MCF 10A (cell line): ENCODE results near the gene MDP1. TPM values are rescaled to one million over a fixed set of nuclear protein-coding genes. Genes with fewer than 3 reads are reported as not detected.

Source experiments
- BruUV-seq: library from RNA; stranded (reverse); fragments of 400-500 nt; replicated peaks from 2 replicates; lab custom pipeline; 2021; lab: Mats Ljungman, UMichigan
- CTCF ChIA-PET: fragments of 300-600 bp; sonication (Branson Sonifier 250); formaldehyde crosslinking; extraction: SDS; loops from one replicate; lab custom pipeline; 2021; ENCODE audit warnings: antibody characterized with exemption, inconsistent platforms; lab: Yijun Ruan, JAX
- POLR2A ChIA-PET: fragments of 300-600, 350-650 bp; sonication (Branson Sonifier 250); formaldehyde crosslinking; extraction: SDS; loops from one replicate; lab custom pipeline; 2020; ENCODE audit warnings: antibody characterized with exemption, inconsistent platforms; lab: Yijun Ruan, JAX
- DNase-seq: peaks from one replicate; pipeline ENCODE4 v3.0.0-alpha.2; 2018; ENCODE audit not compliant: unreplicated experiment
- H3K27ac Mint-ChIP-seq: one replicate; pipeline ENCODE4 v1.8.0; 2022; ENCODE audit warnings: mild to moderate bottlenecking, low read depth, mixed read lengths; ENCODE audit not compliant: unreplicated experiment
- H3K27me3 Mint-ChIP-seq: one replicate; pipeline ENCODE4 v1.8.0; 2022; ENCODE audit warnings: mixed read lengths; ENCODE audit not compliant: insufficient read depth, unreplicated experiment
- H3K36me3 Mint-ChIP-seq: one replicate; pipeline ENCODE4 v1.8.0; 2022; ENCODE audit warnings: mild to moderate bottlenecking, moderate library complexity, mixed read lengths; ENCODE audit not compliant: insufficient read depth, unreplicated experiment
- H3K4me1 Mint-ChIP-seq: one replicate; pipeline ENCODE4 v1.8.0; 2022; ENCODE audit warnings: mixed read lengths; ENCODE audit not compliant: insufficient read depth, unreplicated experiment
- H3K4me3 Mint-ChIP-seq: one replicate; pipeline ENCODE4 v1.8.0; 2022; ENCODE audit warnings: mild to moderate bottlenecking, moderate library complexity, mixed read lengths; ENCODE audit not compliant: unreplicated experiment
- H3K9me3 Mint-ChIP-seq: one replicate; pipeline ENCODE4 v1.8.0; 2022; ENCODE audit warnings: mixed read lengths; ENCODE audit not compliant: unreplicated experiment
- intact Hi-C: fragments of 100-400 bp; cut with micrococcal nuclease; formaldehyde crosslinking; loops from 2 replicates; pipeline ENCODE4 v1.14.1; 2022
- total RNA-seq: library from RNA; stranded (reverse); gene quantifications from 2 replicates; pipeline ENCODE4 v1.2.3, GENCODE V29; 2022
- TF ChIP-seq, protein P1 (sequence below): fragments of 200-600 bp; IDR thresholded peaks from one replicate; pipeline ENCODE4 v1.8.0; 2022; ENCODE audit warnings: antibody characterized with exemption, mild to moderate bottlenecking; ENCODE audit not compliant: unreplicated experiment

The MDP1 gene
- total RNA-seq, 1 experiment from 2014 or later, result 20.2 TPM

- CTCF ChIA-PET, result interaction anchor here (0.9 to 1.6 kb wide), 3 partner anchors 28 to 74 kb away, joined by 3 to 4 read pairs (median 3); partner anchors contain the start of gene PSME1
- POLR2A ChIA-PET, result interaction anchor here (0.8 kb wide), 1 partner anchor 9 kb away, joined by 3 read pairs; no protein-coding TSS in a partner anchor
- H3K9me3 Mint-ChIP-seq, result no peaks in the 10 kb centered on the region
- DNase-seq, result no peak
- H3K4me1 Mint-ChIP-seq, result peaks cover 19% of the 10 kb centered on the region
- H3K27me3 Mint-ChIP-seq, result no peaks in the 10 kb centered on the region
- BruUV-seq, result no TSS peak
- TF ChIP-seq, protein P1, sequence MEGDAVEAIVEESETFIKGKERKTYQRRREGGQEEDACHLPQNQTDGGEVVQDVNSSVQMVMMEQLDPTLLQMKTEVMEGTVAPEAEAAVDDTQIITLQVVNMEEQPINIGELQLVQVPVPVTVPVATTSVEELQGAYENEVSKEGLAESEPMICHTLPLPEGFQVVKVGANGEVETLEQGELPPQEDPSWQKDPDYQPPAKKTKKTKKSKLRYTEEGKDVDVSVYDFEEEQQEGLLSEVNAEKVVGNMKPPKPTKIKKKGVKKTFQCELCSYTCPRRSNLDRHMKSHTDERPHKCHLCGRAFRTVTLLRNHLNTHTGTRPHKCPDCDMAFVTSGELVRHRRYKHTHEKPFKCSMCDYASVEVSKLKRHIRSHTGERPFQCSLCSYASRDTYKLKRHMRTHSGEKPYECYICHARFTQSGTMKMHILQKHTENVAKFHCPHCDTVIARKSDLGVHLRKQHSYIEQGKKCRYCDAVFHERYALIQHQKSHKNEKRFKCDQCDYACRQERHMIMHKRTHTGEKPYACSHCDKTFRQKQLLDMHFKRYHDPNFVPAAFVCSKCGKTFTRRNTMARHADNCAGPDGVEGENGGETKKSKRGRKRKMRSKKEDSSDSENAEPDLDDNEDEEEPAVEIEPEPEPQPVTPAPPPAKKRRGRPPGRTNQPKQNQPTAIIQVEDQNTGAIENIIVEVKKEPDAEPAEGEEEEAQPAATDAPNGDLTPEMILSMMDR, result no peak
- H3K27ac Mint-ChIP-seq, result no peak overlapping the region
- peaks cover 53% of the 10 kb centered on the region for H3K36me3 Mint-ChIP-seq
- no peak overlapping the region for H3K4me3 Mint-ChIP-seq
- intact Hi-C loops, result loop anchor here (5.0 kb wide), 1 partner anchor 72 kb away; the partner anchor contains the start of gene PCK2
Measured at GRCh38 chr14:24164518-24164991, 51.3 kb downstream of the MDP1 start.

Other genes with a start within 250 kb of the MDP1 start
- gene DHRS4L2, start 227.1 kb downstream of the MDP1 start, total RNA-seq, result 18.1 and 20.8 TPM in 2 replicates
- 0.20 TPM in 1 of 2 replicates, not detected in the other for gene CARMIL3, start 164.1 kb downstream of the MDP1 start, total RNA-seq
- gene CPNE6, start 144.5 kb downstream of the MDP1 start, total RNA-seq, result not detected in 2 replicates
- 64.7 and 112 TPM in 2 replicates for gene PCK2, start 121.8 kb downstream of the MDP1 start, total RNA-seq
- 38.6 and 48.8 TPM in 2 replicates for gene DCAF11, start 101.3 kb downstream of the MDP1 start, total RNA-seq
- gene NRL, start 101.1 kb downstream of the MDP1 start, total RNA-seq, result 1.3 and 2.1 TPM in 2 replicates
- 0.47 TPM in 1 of 2 replicates, not detected in the other for gene FITM1, start 85.4 kb downstream of the MDP1 start, total RNA-seq
- 126 and 135 TPM in 2 replicates for gene PSME1, start 79.9 kb downstream of the MDP1 start, total RNA-seq
- gene EMC9, start 74.5 kb downstream of the MDP1 start, total RNA-seq, result 49.2 and 49.9 TPM in 2 replicates
- 134 and 135 TPM in 2 replicates for gene PSME2, start 69.5 kb downstream of the MDP1 start, total RNA-seq
- 62.2 and 67.4 TPM in 2 replicates for gene RNF31, start 68.6 kb downstream of the MDP1 start, total RNA-seq
- gene IRF9, start 54.8 kb downstream of the MDP1 start, total RNA-seq, result 13.6 and 23.8 TPM in 2 replicates
- gene REC8, start 44.0 kb downstream of the MDP1 start, total RNA-seq, result 6.1 and 12.1 TPM in 2 replicates
- 57.2 and 100 TPM in 2 replicates for gene IPO4, start 27.2 kb downstream of the MDP1 start, total RNA-seq
- 67.8 and 103 TPM in 2 replicates for gene TM9SF1, start 20.6 kb downstream of the MDP1 start, total RNA-seq
- gene TSSK4, start 10.4 kb downstream of the MDP1 start, total RNA-seq, result 0.68 and 1.2 TPM in 2 replicates
- 88.6 and 99.0 TPM in 2 replicates for gene CHMP4A, start 2.6 kb downstream of the MDP1 start, total RNA-seq
- 233 and 243 TPM in 2 replicates for gene NEDD8, start 16.3 kb upstream of the MDP1 start, total RNA-seq
- 77.3 and 79.9 TPM in 2 replicates for gene GMPR2, start 16.9 kb upstream of the MDP1 start, total RNA-seq
- 47.3 and 47.6 TPM in 2 replicates for gene TINF2, start 26.6 kb upstream of the MDP1 start, total RNA-seq
- 16.9 and 26.2 TPM in 2 replicates for gene TGM1, start 47.1 kb upstream of the MDP1 start, total RNA-seq
- gene RABGGTA, start 55.5 kb upstream of the MDP1 start, total RNA-seq, result 51.7 and 75.0 TPM in 2 replicates
- 29.2 and 29.7 TPM in 2 replicates for gene DHRS1, start 83.7 kb upstream of the MDP1 start, total RNA-seq
- gene NOP9, start 83.8 kb upstream of the MDP1 start, total RNA-seq, result 29.8 and 31.9 TPM in 2 replicates
- gene CIDEB, start 91.9 kb upstream of the MDP1 start, total RNA-seq, result 0.52 and 1.3 TPM in 2 replicates
- gene LTB4R2, start 94.1 kb upstream of the MDP1 start, total RNA-seq, result 21.7 and 23.8 TPM in 2 replicates
- gene LTB4R, start 95.4 kb upstream of the MDP1 start, total RNA-seq, result 15.8 and 19.9 TPM in 2 replicates
- gene ADCY4, start 119.0 kb upstream of the MDP1 start, total RNA-seq, result not detected in 2 replicates
- gene RIPK3, start 123.9 kb upstream of the MDP1 start, total RNA-seq, result not detected in 2 replicates
- gene NFATC4, start 152.1 kb upstream of the MDP1 start, total RNA-seq, result 0.23 and 1.7 TPM in 2 replicates
- not detected in 2 replicates for gene NYNRIN, start 182.9 kb upstream of the MDP1 start, total RNA-seq
- gene CBLN3, start 213.6 kb upstream of the MDP1 start, total RNA-seq, result 2.4 TPM in 2 replicates
- gene KHNYN, start 213.9 kb upstream of the MDP1 start, total RNA-seq, result 63.0 TPM in 2 replicates
- 53.2 and 58.7 TPM in 2 replicates for gene SDR39U1, start 226.7 kb upstream of the MDP1 start, total RNA-seq